GM18517 (cell line): ENCODE results near the gene FAM174C.

Experiments used
- ATAC-seq: cut with Tn5 transposase; IDR thresholded peaks from one replicate; pipeline ENCODE4 v1.9.1; 2021; ENCODE audit warnings: mild to moderate bottlenecking, moderate library complexity; ENCODE audit not compliant: unreplicated experiment

The FAM174C gene

DNA sequence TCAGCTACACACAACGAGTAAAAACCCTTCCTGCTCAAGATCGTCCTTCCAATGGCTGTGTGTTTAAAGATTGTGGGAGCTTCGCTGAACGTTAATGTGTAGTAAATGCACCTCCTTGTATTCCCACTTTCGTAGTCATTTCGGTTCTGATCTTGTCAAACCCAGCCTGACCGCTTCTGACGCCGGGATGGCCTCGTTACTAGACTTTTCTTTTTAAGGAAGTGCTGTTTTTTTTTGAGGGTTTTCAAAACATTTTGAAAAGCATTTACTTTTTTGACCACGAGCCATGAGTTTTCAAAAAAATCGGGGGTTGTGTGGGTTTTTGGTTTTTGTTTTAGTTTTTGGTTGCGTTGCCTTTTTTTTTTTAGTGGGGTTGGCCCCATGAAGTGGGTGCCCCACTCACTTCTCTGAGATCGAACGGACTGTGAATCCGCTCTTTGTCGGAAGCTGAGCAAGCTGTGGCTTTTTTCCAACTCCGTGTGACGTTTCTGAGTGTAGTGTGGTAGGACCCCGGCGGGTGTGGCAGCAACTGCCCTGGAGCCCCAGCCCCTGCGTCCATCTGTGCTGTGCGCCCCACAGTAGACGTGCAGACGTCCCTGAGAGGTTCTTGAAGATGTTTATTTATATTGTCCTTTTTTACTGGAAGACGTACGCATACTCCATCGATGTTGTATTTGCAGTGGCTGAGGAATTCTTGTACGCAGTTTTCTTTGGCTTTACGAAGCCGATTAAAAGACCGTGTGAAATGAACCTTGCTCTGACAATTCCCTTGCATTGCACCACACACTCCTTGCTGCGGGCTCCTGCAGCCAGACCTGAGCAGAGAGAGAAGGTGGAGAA lies 2.7 kb upstream of the FAM174C start:
- no peak for ATAC-seq

- ATAC-seq, result no peak
Observed at GRCh38 chr19:1273263-1274041, 1.9 kb upstream of the FAM174C start.

DNA sequence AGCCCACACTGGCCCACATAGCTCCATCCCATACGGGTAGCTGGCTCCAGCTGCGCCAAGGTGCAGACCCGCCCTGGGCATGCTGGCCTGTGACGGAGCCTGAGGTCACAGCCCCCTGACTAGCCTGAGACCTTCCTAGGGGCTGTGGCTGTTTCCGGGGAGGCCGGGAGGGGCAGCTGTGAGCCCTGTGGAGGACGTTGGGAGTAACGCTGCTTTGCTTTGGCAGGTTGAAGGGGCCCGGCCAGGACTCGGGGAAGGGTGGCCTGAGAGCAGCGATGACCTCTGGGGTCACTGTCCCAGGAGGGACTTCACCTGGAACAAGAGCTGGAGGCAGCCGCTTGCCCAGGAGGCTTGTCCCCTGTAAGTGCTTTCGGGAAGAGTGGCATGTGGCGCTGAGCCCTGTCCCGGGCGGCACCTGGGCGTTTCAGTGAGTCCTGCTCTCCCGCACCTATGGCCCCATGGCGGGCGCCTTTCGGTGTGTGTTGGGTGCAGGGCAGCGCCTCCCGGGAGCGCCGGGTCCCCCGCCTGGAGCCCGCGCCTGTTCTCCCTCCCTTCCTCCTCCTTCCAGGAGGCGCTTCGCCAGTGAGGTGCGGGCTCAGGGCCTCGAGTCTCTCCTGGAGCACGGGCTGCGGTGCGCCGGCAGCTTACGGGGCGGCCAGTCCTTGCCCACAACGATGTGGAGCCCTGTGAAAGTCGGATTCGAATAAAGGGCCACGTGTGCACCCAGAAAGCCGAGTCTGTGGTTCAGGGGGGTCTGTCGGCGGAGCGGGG lies 1.1 kb upstream of the FAM174C start:
- no peak for ATAC-seq

DNA sequence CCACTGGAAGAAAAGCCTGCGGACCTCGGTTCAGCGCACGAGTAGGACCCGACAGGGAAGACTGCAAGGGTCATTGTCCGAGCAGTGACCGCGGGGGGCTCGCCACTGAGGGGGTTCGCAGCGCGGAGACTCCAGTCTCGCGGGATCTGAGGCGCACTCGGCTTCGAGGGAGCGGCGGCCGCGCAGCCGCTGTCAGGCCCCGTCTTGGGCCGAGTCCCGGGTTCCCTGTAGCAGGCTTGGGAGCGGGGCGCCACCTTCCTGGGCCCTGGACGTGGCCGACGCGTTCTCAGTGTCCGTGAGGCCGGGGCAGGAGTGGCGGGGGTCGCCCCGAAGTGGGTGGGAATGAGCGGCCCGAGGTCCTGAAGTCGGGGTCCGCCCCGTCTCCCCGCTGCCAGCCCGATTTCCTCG lies 474 bp upstream of the FAM174C start:
- ATAC-seq, result no peak

- no peak for ATAC-seq
Observed at GRCh38 chr19:1275976-1276627, 772 bp downstream of the FAM174C start.

GRCh38 chr19:1276628-1277022 lies 1.3 kb downstream of the FAM174C start:
- no peak for ATAC-seq

DNA sequence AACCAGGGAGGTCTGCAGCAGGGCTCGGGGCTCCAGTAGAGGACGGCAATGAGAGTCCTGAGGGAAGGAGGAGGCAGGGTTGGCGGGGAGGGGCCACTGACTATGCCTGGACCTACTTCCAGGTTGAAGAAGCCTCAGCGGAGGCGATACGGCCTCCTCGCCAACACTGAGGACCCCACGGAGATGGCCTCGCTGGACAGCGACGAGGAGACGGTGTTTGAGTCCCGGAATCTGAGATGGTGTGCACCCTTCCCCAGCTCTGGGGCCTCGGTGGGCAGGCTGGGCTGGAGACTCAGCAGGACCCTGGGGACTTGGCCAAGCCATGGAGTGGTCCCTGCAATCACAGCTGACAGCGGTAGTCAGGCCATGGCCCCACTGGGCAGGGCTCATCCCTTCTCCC lies 1.7 kb downstream of the FAM174C start:
- ATAC-seq, result no peak

DNA sequence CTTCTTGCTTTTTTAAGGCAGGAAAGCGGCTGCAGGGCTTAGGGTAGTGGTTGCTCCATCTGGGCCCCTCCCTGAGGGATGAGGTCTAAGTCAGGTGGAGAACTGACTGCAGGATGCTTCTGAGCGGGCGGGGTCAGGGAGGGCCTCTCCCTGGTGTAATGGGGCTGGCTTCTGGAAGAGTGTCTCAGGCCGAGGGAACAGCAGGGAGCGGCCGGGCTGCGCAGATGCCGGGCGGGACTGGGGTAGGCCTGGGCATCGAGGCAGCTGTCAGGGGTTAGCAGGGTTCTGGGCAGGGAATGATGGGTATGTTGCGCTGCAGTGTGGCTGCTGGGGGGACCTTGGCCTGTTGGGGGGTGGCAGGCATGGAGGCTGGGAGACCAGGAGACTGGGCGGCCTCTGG lies 2.7 kb downstream of the FAM174C start:
- no peak for ATAC-seq

DNA sequence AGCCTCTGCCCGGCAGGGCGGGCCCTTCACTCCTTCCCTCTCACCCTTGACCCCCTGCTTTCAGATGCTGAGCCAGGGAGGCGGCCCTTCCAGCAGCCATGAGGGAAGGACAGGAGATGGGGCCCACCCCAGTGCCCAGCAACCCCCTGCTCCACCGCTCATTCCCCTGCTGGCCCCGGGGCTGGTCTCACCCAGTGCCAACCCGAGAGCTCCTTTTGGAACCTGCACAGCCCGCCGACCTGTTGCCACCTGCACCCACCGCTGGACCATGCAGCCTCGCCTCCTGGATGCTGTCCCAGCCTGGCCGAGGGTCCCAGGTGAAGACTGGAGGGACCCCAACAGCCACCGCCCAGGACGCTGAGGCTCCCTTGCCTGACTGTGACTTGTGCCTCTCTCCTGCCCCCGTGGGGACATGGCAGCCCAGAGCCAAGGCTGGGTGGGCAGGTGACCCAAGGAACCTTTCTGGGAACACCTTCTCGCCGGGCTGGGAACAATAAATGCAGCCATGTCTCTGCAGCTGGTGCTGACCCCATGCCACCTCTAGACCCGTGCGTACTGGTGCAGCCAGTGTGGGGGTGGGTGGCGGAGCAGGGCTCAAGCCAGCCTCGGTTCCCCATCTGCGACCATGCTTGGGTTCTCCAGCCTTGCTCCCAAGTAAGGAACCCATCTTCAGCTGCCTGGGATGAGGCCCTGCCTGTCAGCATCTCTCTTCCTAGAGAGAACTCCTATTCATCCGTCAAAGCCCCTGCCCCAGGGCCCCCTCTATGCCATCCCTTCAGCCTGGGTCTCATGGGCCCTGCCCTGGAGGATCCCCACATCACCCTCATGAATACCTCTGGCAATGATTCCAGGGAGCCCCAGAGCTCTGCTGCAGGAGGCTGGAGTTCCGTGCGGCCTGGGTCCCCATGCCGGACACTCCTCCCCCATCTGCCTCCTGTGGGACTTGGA lies 3.7 kb downstream of the FAM174C start:
- ATAC-seq, result no peak

- ATAC-seq, result no peak
Observed at GRCh38 chr19:1279782-1280341, 4.5 kb downstream of the FAM174C start.

DNA sequence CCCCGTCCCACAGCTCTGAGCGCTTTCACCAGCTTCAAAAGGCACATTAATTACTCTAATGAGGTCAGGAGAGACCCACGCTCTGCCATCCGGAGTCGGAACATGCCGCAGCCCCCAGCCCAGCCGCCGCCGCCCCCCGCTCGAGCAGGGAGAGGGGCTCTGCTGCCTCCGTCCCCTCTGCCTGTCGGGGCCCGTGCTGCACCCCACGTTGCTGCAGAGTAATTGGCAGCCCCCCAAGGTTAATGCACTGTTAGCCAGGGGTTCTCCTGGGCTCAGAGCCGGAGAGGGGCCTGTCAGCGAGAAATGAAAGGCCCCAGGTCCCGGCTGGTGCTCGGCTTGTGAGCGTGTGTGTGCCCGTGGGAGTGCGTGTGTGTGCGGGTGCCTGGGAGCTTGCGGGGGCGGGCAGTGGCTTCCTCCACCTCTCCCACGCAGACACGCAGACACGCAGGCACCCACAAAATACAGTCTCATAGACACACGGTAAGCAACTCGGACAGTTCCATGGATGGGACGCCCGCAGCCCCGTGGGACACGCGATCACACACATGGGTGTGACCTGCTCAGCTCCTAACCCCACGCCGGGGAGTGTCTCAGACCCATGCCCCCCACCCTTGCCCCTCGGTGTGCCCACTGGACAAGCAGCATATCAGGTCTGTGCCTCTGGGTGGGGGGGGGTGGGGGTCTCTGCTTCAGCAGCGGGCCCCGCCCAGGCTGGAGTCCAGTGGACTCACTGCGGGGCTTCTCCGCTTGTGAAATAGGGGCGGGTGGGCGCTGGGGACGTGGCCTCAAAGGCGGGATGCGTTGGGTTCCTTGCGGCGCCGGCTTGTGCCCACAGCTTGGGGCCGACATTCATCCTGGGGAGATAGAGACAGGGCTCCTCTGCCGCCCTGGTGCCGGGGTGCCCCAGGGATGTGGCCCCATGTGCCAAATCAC lies 5.6 kb downstream of the FAM174C start:
- no peak for ATAC-seq

DNA sequence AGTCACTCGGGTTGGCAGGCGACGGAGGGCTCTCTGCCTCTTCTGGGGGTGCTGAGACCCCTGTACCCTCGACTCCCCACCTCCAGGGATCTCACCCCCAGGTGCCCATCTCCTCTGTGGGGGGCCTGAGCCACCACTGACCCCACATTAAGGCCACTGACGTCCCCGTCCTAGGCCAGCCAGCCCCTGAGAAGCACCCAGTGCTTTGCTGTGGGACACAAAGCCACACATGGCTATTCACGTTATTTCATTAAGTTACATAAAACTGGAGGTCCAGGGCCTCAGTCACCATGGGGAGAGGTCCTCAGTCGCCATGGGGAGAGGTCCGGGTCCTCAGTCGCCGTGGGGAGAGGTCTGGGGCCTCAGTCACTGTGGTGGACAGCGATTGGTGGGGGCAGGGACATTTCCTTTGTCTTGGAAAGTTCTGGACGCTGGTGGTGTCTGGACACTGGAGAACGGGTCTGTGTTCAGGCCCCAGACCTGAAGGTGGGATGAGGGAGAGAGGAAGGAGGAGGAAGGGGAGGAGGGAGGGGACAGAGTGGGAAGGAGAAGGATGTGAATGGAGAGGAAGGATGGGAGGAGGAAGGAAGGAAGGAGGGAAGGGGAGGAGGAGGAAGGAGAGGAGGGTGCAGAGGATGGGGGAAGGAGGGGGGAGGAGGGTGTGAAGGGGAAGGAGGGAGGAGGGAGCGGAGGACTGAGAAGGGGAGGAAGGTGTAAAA lies 6.4 kb downstream of the FAM174C start:
- no peak for ATAC-seq

DNA sequence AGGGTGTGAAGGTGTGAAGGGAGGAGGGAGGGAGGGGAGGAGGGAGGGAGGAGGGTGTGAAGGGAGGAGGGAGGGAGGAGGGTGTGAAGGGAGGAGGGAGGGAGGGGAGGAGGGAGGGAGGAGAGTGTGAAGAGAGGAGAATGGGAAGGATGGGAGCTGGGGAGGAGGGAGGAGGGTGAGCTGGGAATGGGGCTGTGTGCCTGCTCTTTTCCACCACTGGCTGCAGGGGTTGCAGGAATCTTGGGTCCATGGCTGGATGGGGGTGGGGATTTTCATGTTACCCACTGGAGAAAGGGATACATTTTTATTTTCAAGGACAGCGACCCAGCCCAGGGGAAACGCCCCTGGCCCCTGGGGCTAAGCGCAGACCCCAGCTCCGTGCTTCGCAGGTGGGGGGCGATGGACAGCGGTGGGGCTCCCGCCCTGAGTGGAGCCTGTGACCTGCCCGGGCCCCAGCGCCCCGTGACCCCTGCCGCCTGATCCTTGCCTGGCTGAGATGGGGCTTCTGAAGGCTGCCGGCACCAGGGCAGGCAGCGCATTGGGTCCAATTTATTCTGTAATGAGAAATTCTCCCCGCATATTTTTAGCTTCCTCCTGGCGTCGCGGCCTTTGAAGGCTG lies 7.4 kb downstream of the FAM174C start:
- no peak for ATAC-seq

GRCh38 chr19:1283207-1283916 lies 8.0 kb downstream of the FAM174C start:
- no peak for ATAC-seq

DNA sequence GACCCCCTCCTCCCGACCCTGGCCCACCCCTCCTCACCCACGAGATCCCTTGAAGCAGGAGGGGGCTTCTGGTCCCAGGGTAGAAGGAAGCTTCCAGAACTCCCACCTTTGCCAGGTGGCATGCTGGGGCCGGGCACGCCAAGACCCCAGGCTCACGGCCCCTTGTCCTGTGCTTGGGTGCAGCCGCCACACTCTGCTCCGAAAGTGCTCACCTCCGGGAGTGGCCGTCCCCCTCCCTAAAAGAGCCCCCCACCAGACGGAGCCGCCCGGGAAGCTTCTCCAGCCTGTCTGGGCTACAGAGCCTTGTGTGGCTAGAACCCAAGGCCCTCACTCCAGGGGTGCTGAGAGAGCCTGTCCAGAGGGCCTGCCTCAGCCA lies 8.6 kb downstream of the FAM174C start:
- no peak for ATAC-seq

GRCh38 chr19:1284293-1284978 lies 9.1 kb downstream of the FAM174C start:
- ATAC-seq, result no peak
